HG03378 (cell line): ENCODE measurements around the gene SNX13.
A peak's percentile ranks its signal among the peaks of the same experiment; 100 is the strongest.

Experiments
- ATAC-seq: cut with Tn5 transposase; IDR thresholded peaks from one replicate; pipeline ENCODE4 v1.9.1; 2021; ENCODE audit warnings: mild to moderate bottlenecking, moderate library complexity; ENCODE audit not compliant: unreplicated experiment

SNX13 gene, protein sequence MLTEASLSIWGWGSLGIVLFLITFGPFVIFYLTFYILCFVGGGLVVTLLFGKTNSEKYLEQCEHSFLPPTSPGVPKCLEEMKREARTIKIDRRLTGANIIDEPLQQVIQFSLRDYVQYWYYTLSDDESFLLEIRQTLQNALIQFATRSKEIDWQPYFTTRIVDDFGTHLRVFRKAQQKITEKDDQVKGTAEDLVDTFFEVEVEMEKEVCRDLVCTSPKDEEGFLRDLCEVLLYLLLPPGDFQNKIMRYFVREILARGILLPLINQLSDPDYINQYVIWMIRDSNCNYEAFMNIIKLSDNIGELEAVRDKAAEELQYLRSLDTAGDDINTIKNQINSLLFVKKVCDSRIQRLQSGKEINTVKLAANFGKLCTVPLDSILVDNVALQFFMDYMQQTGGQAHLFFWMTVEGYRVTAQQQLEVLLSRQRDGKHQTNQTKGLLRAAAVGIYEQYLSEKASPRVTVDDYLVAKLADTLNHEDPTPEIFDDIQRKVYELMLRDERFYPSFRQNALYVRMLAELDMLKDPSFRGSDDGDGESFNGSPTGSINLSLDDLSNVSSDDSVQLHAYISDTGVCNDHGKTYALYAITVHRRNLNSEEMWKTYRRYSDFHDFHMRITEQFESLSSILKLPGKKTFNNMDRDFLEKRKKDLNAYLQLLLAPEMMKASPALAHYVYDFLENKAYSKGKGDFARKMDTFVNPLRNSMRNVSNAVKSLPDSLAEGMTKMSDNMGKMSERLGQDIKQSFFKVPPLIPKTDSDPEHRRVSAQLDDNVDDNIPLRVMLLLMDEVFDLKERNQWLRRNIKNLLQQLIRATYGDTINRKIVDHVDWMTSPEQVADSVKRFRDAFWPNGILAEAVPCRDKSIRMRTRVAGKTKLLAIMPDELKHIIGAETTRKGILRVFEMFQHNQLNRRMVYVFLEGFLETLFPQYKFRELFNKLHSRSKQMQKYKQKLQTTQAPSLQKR

DNA sequence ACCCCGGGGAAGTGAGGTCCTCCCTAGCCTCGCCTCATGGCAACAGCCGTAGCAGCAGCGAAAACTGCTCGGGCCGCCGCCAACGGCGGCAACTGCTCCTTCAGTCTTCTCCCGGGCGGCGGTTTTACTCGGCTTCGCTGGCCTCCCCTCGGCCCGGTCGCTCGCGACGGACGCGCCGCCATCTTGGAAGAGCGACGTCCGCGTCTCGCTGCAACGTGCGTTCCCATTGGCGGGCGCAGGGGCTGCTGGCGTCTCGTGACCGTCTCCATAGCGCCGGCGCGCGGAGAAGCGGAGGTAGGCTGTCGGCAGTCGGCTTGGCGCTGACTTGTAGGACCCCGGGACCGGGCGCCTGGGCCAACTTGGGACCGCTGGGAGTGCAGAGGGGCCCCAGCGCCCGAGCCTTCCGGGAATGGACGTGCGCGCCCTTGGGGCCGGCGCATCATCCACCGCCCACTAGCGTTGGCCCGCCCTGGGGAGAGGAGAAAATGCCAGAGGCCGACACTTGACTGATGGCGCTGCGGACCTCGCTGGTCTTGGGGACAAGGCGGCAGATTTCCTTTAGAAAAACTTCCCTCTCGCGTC is at the start of gene SNX13:
SNX13 (minus strand) TSS at position 193 of the 582 bp plus-strand sequence. CDS start 199 bp downstream, outside the sequence.
- ATAC-seq: peak; percentile 74

DNA sequence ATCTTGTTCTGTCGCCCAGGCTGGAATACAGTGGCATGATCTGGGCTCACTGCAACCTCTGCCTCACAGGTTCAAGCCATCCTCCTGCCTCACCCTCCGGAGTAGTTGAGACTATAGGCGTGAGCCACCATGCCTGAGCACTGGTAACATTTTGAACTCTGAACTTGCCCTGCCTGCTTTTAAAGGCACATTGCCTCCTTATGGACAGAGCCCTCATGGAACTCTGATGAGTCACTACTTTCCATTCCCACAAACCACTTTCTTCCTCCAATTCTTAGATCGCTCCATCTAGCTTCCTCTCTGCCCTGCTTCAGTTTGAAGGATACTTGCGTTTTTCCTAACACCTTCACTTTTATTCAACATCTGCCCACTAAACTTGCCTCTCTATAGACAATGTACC is 49.3 kb upstream of the SNX13 start:
- ATAC-seq: no peak

DNA sequence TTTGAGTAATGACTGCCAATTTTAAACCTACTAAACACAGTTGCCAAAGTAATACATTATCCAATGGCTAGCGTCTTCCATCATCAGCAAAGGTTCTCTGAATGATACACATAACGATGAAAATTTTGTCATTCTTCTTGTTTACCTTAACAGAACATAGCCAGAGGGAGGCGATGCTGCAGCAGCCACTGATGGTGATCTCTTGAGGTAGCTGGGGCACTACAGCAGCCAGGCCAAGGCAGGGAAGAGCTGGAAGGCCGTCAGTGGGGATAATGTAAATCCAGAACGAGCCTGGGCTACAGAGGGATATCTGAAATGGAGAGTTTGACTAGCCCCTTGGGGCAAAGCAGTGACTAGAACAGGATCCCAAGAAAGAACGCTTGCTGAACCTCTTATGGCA is 48.6 kb upstream of the SNX13 start:
- no peak for ATAC-seq

DNA sequence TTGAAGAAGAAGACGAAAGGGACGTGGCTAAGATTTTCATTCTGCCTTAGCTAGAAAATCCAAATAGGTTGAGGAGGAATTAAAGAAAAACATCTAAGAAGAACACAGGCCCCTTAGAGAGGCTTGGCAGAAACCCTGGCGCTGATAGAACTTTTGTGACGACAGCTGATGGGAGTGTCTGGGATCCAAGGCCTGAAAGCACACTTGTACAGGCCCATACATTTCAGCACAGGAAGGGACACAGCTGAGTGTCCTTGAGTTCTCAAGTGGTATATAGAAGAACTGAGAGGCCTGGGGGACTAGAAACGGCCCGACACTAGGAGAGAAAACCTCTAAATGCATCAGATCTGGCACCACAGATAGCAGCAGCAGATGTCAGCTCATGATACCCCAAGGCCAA is 47.8 kb upstream of the SNX13 start:
- no peak for ATAC-seq

DNA sequence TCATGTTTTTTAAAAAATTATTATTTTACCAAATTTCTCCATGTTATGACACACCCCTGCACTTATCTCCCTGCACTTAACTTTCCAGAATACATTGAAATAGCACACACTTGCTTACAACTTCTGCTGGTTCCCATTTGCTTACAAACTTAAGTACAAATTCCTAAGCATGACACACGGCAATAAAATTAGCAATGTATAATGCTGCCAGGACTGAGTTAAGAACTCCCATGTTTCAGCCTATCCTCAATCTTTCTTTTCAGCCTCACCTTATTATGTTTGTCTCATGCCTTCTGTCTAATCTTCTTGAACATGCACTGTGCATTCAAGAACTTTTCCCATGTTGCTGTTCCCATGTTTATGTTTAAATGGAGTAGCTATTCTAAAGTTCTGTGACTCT is 46.6 kb upstream of the SNX13 start:
- no peak for ATAC-seq

DNA sequence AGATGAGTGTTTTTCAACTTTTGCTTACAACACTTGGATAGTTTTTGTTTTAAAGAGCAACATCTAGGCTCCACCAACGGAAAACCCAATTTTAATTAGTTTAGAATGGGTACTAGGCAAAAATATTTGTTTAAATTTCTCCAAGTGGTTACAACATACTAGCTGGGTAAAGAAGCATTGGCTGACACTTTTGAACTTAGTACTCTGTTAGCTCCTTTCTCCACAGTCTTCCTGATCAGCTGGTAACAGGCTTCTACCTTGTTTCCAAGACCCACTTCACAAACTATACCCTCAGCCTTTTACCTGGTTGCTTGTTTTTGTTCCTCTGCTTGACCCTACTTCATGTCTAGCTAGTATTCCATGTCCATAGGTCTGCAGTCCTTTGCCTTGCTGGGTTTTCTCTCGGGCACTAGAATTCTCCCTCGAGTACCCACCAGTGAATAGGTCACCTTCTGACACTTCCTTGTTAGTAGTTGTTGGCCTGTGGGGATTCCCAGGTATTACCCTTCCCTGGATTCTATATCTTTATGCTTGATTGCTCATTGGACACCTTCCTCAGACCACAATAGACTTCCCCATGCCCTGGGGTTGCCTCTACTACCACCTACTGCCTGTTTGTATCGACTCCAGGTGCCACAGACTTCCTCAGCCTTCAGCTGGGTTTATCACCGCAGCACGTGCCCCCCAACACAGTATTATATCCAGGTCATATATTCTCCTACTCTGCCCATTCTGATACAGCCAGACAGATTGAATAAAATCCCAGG is 45.4 kb upstream of the SNX13 start:
- ATAC-seq: no peak

DNA sequence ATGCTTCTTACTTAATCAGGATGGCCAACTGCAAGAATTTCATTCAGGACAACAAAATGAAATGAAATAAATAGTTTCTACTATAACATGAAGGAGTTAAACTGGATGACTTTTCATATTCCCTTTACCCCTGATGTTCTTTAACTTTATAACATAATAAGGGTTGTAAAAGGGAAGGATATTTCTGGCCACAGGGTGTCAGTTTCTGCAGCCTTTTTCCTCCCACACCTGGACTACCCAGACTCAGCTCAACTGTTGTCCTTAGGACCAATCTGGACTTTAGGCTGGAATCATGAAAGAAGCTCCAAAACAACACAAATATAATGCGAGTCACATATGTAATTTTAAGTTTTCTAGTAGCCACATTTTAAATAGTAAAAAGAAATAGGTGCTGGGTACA is 44.0 kb upstream of the SNX13 start:
- ATAC-seq: no peak

DNA sequence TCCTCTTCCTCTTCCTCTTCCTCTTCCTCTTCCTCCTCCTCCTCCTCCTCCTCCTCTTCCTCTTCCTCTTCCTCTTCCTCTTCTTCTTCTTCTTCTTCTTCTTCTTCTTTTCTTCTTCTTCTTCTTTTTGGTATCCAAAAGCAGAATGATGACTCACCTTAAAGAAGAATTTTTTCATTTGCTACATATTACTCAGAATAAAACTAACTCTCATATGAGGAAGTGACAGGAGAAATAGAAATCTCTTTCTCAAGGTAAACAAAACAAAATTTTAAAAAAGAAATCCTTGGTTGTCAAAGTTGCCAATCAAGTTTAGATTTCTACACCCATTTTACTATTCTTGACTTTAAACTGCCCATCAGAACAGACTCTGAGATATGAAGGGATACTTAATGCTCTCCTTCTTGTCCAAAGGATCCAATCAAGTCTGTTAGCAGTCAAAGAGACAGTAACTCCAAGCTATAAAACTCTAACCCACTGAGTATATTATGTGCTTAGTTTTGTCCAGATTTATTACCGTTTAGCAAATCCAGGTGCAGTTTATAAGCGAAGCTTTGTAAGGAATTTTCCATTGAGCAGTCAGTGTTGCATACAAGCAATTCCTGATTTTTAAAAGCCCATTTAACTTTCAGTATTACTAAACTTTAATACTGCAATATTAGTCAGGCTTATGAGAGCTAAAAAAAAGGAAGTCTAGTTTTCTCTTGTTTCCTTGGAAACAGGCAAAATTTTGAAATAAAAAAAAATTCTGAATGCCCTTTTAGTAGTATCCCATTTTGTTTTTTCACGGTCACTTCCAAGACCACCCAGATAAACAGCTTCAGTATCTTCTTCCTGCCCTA is 43.1 kb upstream of the SNX13 start:
- ATAC-seq: no peak

DNA sequence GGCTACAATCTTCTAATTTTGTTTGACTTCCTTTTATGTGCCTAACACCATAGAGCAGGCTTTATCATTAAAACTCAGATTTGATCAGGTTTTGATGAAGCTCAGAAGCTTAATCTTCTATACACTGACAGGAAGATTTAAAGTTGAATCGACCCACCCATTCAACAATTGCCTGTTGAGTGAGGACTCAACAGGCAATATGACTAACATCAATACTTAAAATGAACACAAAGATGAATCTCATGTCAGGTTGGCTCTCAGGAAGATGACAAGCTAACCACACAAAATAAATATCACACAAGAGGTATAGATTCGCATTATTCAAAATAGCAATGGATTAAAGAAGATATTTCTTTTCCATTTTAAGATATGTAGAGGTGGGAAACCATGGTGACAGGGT is 36.7 kb upstream of the SNX13 start:
- no peak for ATAC-seq

DNA sequence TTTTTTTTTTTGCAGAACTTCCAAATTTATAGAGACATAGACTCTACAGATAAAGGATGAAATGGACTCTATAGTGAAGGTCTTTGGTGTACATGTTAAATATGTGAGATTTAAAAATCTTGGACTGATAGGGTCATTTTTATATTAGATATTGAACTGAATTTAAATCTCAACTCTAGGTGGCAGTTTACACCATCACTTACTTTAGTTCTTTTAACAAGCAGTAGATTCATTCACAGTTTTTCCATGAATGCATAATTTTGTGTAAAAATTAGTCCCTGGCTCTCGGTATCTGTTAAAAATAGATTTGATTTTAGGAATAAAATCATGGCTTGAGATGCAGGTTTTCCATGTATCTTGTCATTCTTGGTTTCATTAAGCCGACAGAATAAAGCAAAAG is 31.1 kb upstream of the SNX13 start:
- ATAC-seq: no peak

DNA sequence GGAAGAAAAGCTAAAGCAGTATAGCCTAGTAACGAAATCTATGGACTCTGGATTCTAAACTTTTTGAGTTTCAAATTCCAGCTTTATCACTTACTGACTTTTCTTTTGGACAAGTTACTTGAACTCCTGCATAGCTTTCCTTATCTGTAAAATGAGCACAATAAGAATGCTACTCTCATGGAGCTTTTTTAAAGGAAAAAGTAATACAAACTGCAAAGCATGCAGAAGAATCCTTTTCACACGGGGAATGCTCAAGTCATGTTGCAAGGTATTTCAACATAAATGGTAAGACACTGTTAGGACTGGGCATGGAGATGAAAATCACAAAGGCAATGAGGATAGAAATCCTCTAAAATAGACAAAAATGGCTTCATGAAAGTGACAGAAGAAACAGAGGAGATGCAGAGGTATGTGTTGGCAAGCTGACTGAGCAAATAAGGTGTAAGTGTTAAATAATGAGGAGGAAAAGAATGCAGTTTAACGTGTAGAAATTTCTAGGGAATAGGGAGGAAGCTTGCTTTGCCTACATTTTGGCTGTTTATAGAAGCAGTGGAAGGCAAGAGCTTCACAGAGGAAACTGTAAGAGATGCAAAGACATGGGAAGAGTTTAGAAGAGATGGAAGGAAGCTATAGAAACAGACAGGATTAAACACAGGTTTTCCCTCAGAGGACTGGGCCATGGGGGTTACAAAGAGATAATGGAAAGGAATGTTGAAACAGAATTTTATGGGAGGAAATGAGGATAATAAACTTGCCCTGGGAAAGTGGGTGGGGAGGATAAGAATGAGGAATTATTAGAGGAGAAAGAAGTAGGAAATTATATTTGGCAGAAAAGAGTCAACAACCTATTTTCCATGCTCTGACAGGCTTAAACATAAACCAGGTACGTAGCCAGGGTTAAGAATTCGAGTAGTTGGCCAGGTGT is 28.8 kb upstream of the SNX13 start:
- no peak for ATAC-seq

DNA sequence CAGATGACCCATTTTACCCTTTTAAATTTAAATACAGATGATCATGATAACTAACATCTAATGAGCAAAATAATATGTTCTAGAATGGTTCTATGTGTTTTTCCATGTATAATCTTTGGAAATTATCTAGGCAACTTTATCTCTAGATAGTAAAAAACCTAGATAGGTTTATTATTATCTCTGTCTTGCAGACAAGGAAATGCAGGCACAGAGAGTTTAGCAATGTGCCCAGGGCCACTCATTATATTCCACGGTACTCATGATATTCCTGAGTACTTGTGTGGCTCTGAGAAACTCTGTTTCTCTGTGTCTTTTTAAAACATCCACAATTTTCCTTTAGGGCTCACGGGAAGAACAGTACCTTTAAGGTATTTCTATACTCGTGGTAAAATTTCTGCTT is 26.4 kb upstream of the SNX13 start:
- ATAC-seq: no peak

DNA sequence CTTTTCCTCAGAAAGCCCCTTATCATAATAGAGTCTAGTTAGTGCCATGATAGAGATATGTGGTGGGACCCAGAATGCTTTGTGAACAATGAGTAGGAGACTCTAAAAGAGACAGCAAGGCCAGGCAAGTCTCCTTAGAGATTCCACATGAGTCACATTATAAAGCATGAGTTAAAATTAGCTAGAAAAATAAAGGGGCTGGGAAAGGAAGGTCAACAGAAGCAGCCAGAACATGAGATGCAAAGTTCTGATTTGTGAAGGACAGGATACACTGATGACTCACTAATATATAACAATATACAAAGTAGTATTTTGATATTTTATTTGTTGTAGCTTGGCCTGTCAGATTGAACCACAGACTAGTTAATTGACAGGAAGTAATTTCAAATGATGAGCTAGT is 25.3 kb upstream of the SNX13 start:
- ATAC-seq: no peak

DNA sequence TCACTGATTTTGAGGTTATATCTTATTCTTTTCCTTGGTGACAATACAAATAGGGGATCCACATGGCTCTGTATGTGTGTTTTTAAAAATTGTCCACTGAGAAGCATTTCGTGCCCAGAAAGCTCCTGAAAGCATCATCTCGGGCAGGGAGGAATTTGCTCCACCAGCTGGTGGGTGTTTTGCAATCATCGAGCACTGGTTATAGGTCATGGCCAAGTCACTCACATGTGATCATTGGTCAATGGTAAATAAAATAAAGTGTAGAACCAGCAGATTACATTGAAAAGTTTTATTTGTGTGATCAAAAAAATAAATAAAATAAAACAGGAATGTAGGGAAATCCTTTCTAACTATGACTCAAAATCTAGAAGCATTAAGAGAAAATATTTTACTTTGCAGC is 23.0 kb upstream of the SNX13 start:
- ATAC-seq: no peak

DNA sequence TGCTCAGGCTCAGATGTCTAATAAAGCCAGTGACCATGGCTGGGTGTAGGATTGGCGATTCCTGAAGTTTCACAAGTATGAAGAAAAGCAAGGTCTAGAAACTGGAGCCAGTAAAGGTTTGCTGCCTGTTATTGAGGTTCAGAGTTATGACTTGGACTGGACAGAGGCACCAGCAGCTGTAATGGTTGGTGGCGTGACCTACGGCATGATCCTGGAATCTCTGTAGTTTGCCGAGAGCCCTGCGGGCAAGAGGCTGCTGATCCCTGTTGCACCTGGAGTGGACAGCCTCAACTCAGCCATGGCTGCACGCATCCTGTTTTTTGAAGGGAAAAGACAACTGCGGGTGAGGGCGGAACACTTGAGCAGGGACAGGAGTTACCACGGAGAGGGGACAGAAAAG is 22.4 kb upstream of the SNX13 start:
- ATAC-seq: no peak

DNA sequence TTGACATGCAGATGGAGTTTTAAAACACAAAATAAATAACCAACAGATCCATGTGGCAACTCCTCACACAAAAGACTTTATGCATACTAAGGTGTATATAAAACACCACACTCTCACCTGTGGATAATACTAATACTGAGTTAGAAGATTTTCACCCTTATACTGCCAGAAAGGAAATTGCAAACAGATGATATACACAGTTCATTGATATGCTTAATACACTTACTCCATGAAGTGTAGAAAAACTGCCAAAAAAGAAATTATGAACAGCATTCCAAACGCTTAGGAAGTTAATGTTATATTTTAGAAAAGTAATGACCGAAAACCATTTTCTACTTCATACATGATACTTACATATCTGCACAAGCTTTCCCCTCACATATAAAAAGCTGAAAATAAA is 17.6 kb upstream of the SNX13 start:
- no peak for ATAC-seq

DNA sequence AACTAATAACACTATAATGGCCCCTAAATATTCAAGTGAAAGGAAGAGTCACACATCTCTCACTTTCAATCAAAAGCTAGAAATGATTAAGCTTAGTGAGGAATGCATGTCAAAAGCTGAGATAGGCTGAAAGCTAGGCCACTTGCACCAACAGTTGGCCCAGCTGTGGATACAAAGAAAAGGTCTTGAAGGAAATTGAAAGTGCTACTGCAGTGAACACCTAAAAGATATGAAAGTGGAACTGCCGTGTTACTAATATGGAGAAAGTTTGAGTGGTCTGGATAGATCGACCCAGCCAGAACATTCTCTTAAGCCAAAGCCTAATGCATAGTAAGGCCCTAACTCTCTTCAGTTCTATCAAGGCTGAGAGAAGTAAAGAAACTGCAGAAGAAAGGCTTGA is 12.1 kb upstream of the SNX13 start:
- peak; percentile 100 for ATAC-seq

DNA sequence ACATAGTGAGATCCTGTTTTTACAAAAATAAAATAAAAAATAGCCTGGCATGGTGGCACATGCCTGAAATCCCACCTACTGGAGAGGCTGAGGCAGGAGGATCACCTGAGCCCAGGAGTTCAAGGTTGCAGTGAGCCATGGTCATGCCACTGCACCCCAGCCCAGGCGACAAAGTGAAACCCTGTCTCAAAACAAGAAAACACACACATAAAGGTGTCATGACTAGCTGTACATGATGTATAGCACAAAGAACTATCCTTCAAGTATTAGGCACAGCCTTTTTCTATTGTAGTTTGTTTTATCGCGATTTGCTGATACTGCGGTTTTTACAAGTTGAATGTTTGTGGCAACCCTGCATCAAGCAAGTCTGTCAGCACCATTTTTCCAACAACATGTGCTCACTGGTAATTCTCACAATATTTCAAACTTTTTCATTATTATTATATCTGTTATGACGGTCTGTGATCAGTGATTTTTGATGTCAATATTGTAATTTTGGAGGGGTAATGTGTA is 11.5 kb upstream of the SNX13 start:
- ATAC-seq: no peak
